Panc1 (cell line): ENCODE data around the gene TSPAN15.

Experiments used
- CTCF ChIP-seq: fragments of 450-650 bp; IDR thresholded peaks from 2 replicates; pipeline ENCODE4 v1.5.1; 2017; ENCODE audit warnings: mild to moderate bottlenecking
- POLR2AphosphoS5 ChIP-seq: IDR thresholded peaks from 2 replicates; pipeline ENCODE4 v1.6.1; 2012; ENCODE audit warnings: mild to moderate bottlenecking, low read depth, low read length, moderate library complexity

- TF ChIP-seq CTCF = no peak
- no peak for TF ChIP-seq POLR2AphosphoS5
Observed at GRCh38 chr10:69446229-69446628, 5.0 kb upstream of the TSPAN15 start.
